NCI-H748 (cell line): ENCODE data around the gene EXOC8.

ENCODE experiments used
- DNase-seq: peaks from one replicate; lab custom pipeline; 2025; ENCODE audit not compliant: unreplicated experiment; lab: John Stamatoyannopoulos, UW

The EXOC8 gene

DNA sequence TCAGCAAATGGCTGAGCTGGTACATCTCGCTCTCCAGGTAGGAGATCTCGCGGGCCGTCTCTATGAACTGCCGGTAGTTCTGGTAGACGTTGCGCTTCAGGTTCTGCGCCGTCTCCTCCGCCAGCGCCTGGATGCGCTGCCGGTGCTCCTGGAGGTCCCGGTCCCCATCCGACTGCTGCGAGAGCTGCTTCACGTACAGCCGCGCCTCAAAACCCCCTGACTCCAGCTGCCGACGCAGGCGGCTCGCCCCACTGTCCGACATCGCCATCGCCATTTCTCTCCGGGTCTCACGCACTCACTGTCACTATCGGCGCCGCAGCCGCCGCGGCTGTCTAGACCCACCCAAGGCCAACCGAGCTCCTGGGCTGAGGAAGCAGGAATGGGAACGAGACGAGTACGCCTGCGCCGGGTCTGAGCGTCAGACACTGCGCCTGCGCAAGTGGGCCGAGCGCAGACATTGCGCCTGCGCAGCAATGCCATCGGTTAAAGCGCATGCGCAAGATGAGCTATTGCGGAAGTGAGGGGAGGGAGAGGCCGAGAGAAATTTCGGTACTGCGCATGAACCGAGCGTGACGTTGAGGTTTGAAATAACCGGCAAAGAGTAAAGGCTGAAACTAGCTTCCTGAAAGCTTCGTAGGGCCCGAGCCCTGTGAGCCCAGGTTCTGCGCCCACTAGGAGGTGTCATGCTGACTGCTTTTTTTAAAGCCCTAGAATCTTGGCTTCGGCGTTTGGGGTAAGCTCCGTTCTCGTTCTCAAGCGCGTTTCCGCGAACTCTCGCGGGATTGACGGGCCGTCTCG lies at the start of gene EXOC8:
TSS of gene EXOC8 (minus strand) at position 381 of the 798 bp plus-strand sequence. CDS start at position 274, 107 bp downstream.
- DNase-seq = peak; percentile 94

DNA sequence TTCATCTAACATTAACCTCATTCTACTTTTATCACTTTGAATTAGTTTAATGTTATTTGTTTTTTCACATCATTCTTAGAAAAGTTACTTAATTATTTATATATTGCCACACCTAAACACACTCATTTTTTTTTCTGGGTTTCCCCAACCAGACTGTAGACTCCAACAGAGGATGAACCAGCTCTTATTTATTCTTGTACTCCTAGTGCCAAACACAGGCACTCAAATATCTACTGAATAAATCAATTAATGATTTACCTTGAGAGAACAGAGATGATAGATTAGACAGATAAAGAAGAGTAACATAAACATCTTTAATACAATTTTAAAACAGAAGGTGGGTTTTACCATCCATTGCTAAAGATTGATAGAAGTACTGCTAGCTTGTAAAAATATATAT lies 48.8 kb upstream of the EXOC8 start:
- DNase-seq = no peak

GRCh38 chr1:231385416-231385748 lies 47.7 kb upstream of the EXOC8 start:
- DNase-seq = no peak

- DNase-seq = no peak
Observed at GRCh38 chr1:231384696-231385415, 47.2 kb upstream of the EXOC8 start.

GRCh38 chr1:231383159-231383860 lies 45.7 kb upstream of the EXOC8 start:
- no peak for DNase-seq

- no peak for DNase-seq
Observed at GRCh38 chr1:231382426-231382825, 44.8 kb upstream of the EXOC8 start.

DNA sequence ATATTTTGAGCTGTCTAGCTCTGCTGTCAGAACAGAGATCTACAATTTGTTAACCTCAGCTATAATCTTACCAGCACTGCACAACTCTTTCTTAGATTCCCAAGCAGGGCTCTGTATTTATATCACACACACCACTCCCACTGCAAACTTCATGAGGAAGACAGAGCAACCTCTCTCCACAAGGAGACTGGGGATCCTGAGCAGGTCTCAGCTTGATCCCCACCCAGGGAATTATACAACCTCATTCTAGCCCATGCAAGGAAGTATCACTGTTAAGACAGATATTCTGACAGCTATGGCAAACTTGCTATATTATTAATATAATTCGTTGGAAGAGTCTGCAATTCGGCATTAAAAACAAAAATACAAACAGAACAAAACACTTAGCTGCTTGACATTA lies 44.1 kb upstream of the EXOC8 start:
- no peak for DNase-seq

GRCh38 chr1:231376875-231377549 lies 39.4 kb upstream of the EXOC8 start:
- no peak for DNase-seq

DNA sequence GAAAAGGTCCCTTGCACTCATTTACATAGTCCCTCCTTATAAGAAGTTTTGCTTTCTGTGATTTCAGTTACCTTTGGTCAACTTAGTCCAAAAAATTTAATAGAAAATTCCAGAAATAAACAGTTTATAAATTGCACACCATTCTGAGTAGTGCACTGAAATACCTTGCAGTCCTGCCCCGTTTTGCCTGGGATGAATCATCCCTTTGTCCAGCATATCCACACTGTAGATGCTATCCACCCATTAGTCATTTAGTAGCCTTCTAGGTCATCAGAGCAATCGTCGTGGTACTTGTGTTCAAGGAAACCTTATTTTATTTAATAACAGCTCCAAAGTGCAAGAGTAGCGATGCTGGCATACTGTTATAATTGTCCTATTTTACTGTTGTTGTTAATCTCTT lies 38.4 kb upstream of the EXOC8 start:
- no peak for DNase-seq

- no peak for DNase-seq
Observed at GRCh38 chr1:231374394-231374793, 36.7 kb upstream of the EXOC8 start.

DNA sequence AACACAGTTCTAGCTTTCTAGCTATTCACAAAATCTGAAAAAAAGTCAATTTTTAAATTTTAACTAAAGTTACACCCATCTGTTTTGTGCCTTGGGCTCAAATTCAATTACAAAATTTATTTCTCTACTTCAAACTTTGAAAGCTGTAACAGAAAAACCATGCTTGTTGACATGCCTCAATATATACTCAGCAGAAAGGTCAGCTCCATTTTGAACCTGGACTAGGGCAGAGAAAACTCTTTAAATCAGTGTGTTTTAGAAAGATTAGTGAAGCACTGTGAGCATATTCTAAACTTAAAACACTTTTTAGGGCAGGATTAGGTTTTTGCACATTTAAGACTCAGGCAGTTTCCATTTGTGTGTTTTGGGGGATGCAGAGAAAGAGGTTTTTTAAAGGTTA lies 34.8 kb upstream of the EXOC8 start:
- no peak for DNase-seq

DNA sequence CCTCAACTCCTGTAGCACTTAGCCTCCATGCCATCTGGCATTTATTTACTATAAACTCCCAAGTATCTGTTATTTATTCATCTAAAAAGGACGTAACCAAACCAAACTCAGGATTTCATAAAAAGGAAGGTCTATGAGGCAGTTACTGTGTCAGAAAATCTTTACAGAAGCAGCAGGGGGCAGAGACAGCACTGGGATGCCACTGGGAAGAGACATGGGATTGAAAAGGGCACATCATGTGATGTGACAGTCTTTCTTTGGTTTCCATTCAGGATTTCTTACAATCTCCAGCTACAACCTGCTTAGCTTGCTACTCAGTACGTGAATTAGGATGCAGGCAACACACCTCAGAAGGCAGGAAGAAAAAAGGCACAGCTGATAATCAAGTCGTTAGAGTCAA lies 31.6 kb upstream of the EXOC8 start:
- DNase-seq = no peak

GRCh38 chr1:231364192-231364591 lies 26.5 kb upstream of the EXOC8 start:
- DNase-seq = no peak

- no peak for DNase-seq
Observed at GRCh38 chr1:231363624-231364023, 26.0 kb upstream of the EXOC8 start.

DNA sequence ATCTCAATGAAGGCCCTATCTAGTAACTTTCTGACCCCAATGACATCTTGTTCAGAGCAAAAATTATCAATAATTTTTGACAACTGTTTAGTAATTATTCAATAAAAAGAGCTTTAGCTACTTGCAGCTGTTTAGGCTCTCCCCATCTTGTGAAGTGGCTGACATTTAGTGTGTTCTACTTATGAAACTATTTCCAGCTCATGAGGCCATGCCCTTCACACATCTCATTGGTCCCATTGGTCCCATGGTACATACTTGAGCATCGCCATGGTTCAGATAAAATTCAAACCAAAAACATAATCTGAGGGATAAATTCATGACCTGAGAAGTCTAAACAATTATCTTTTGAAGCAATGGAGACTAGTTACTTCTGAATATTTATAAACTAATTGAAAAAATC lies 24.7 kb upstream of the EXOC8 start:
- DNase-seq = no peak

- DNase-seq = no peak
Observed at GRCh38 chr1:231359113-231359512, 21.5 kb upstream of the EXOC8 start.

GRCh38 chr1:231357831-231358354 lies 20.2 kb upstream of the EXOC8 start:
- peak; percentile 58 for DNase-seq

DNA sequence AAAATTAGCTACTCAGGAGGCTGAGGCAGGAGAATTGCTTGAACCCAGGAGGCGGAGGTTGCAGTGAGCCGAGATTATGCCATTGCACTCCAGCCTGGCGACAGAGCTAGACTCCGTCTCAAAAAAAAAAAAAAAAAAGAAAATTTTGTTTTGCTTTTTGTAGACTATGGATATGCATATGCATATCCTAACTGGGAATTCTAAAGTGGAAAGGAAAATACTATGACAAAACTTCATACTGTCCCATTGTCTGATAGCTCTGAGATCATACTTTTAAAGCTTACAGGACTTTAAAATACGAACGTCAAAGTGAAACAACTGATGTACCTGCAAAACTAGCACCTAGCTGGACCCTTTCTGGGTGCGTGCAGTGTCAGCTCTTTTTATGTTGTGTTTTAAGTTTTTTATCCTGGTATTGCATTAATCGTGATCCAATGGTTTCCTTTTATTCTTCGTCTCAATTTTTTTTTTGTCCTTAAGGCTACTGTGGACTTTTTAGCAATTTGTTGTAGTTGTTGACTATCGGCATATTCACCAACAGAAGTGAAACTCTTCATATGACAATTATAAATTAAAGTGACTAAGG lies 19.6 kb upstream of the EXOC8 start:
- DNase-seq = no peak

DNA sequence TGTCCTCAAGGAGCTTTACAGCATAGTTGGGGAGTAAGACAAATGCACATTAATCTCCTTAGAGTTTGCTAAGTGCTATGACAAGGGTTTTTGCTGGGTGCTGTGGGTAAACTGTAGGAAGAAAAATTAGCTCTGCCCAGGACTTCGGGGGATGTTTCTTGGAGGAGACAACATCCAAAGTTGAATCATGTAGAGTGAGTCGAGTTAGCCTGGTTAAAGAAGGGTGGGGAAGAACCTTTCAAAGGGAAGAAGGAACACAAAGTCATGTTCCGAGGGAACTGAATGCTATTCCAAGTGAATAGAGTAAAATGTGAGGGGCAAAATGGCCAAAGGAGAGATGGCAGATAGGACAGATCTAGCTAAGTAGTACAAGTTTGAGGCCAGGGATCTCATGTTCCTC lies 17.5 kb upstream of the EXOC8 start:
- no peak for DNase-seq

GRCh38 chr1:231354330-231355020 lies 16.8 kb upstream of the EXOC8 start:
- no peak for DNase-seq
